Measurements from ENCODE around the gene B3GLCT. TPM values are rescaled to one million over a fixed set of nuclear protein-coding genes. Genes with fewer than 3 reads are reported as not detected.

The B3GLCT gene
- total RNA-seq, 1 donor from 2014 or later = 12.7 TPM

DNA sequence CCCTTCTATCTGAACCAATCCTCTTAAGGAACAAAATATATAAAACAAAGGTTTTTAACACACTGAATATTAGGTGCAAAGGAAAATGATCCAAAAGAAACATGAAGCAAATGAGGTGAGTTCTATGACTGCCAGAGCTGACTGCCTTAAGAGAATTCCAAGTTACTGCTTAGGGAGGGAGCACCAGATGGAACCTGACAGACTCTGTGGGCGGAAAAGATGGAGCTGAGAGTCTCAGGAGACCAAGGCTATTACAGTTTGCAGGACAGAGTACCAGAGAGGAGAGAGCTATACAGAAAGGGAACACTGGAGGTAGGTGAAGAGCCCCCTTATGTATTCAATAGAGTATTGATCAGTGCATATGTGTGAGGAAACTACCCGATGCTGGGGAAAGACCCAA, 87.2 kb downstream of the B3GLCT start:
- TF ChIP-seq CTCF (IDR thresholded peaks at IDR 0.05) = no peak
- Mint-ChIP-seq H3K9me3 (ENCODE audit: low read depth) (peaks cover 32% of the 10 kb centered on the region), H3K36me3 (ENCODE audit: low read depth) (peaks cover 29% of the 10 kb centered on the region), H3K27ac (ENCODE audit: unreplicated experiment) (no peak overlapping the region), H3K4me1 (ENCODE audit: low read depth) (peaks cover 8% of the 10 kb centered on the region), H3K4me3 (ENCODE audit: unreplicated experiment) (no peak overlapping the region), H3K27me3 (ENCODE audit: low read depth) (no peaks in the 10 kb centered on the region)
- DNase-seq (ENCODE audit: low spot score) = no peak

- no peak overlapping the region for H3K4me3 Mint-ChIP-seq (ENCODE audit: unreplicated experiment)
- no peaks in the 10 kb centered on the region for H3K27me3 Mint-ChIP-seq (ENCODE audit: low read depth)
- no peak for TF ChIP-seq CTCF (IDR thresholded peaks at IDR 0.05)
- no peak overlapping the region for H3K27ac Mint-ChIP-seq (ENCODE audit: unreplicated experiment)
- H3K9me3 Mint-ChIP-seq (ENCODE audit: low read depth) = peaks cover 3% of the 10 kb centered on the region
- peaks cover 10% of the 10 kb centered on the region for H3K36me3 Mint-ChIP-seq (ENCODE audit: low read depth)
- no peak for DNase-seq (ENCODE audit: low spot score)
- no peaks in the 10 kb centered on the region for H3K4me1 Mint-ChIP-seq (ENCODE audit: low read depth)
Measured at GRCh38 chr13:31301119-31301518, 101.3 kb downstream of the B3GLCT start.

GRCh38 chr13:31310356-31310755, 110.6 kb downstream of the B3GLCT start:
- Mint-ChIP-seq H3K27ac (ENCODE audit: unreplicated experiment) (no peak overlapping the region), H3K27me3 (ENCODE audit: low read depth) (no peaks in the 10 kb centered on the region), H3K9me3 (ENCODE audit: low read depth) (peaks cover 28% of the 10 kb centered on the region), H3K4me1 (ENCODE audit: low read depth) (peaks cover 3% of the 10 kb centered on the region), H3K36me3 (ENCODE audit: low read depth) (peaks cover 20% of the 10 kb centered on the region), H3K4me3 (ENCODE audit: unreplicated experiment) (no peak overlapping the region)
- TF ChIP-seq CTCF (IDR thresholded peaks at IDR 0.05) = no peak
- DNase-seq (ENCODE audit: low spot score) = no peak

- Mint-ChIP-seq H3K4me3 (ENCODE audit: unreplicated experiment) (no peak overlapping the region), H3K27me3 (ENCODE audit: low read depth) (no peaks in the 10 kb centered on the region), H3K9me3 (ENCODE audit: low read depth) (peaks cover 29% of the 10 kb centered on the region), H3K36me3 (ENCODE audit: low read depth) (peaks cover 21% of the 10 kb centered on the region), H3K4me1 (ENCODE audit: low read depth) (peaks cover 3% of the 10 kb centered on the region), H3K27ac (ENCODE audit: unreplicated experiment) (no peak overlapping the region)
- no peak for TF ChIP-seq CTCF (IDR thresholded peaks at IDR 0.05)
- no peak for DNase-seq (ENCODE audit: low spot score)
Measured at GRCh38 chr13:31310786-31311185, 111.0 kb downstream of the B3GLCT start.

GRCh38 chr13:31311921-31312320, 112.1 kb downstream of the B3GLCT start:
- H3K4me3 Mint-ChIP-seq (ENCODE audit: unreplicated experiment) = no peak overlapping the region
- peaks cover 21% of the 10 kb centered on the region for H3K36me3 Mint-ChIP-seq (ENCODE audit: low read depth)
- TF ChIP-seq CTCF (IDR thresholded peaks at IDR 0.05) = no peak
- H3K9me3 Mint-ChIP-seq (ENCODE audit: low read depth) = peaks cover 29% of the 10 kb centered on the region
- H3K4me1 Mint-ChIP-seq (ENCODE audit: low read depth) = peaks cover 3% of the 10 kb centered on the region
- no peak for DNase-seq (ENCODE audit: low spot score)
- H3K27ac Mint-ChIP-seq (ENCODE audit: unreplicated experiment) = no peak overlapping the region
- H3K27me3 Mint-ChIP-seq (ENCODE audit: low read depth) = no peaks in the 10 kb centered on the region

Data from chondrocyte (in vitro differentiated cells).